K562 (cell line): ENCODE data around the gene TEX264. TPM values are rescaled to one million over a fixed set of nuclear protein-coding genes. Genes with fewer than 3 reads are reported as not detected.

ENCODE experiments used
- GATA2 ChIP-seq: sonication (generic); formaldehyde crosslinking; IDR thresholded peaks from 2 replicates; pipeline ENCODE4 v1.4.0; 2020; ENCODE audit warnings: mild to moderate bottlenecking, missing genetic modification reagents
- KDM1A ChIP-seq, 2 experiments: fragments of 450-650 bp; IDR thresholded peaks; 2 replicates each; pipeline ENCODE4 v1.6.1; 2016; ENCODE audit warnings: mild to moderate bottlenecking in 2 of 2
- KLF10 ChIP-seq: fragments of 250-450 bp; sonication (Bioruptor Pico); IDR thresholded peaks from 2 replicates; pipeline ENCODE4 v1.6.1; 2021; ENCODE audit warnings: matching md5 sums
- MBD1 ChIP-seq: fragments of 250-450 bp; sonication (Bioruptor Pico); IDR thresholded peaks from 2 replicates; pipeline ENCODE4 v1.8.0; 2022; ENCODE audit warnings: inconsistent platforms
- PTRF ChIP-seq: fragments of 450-650 bp; IDR thresholded peaks from 2 replicates; pipeline ENCODE4 v1.6.1; 2016; ENCODE audit warnings: mild to moderate bottlenecking, missing genetic modification characterization, missing compliant biosample characterization
- RCOR1 ChIP-seq, 2 experiments: IDR thresholded peaks; 2 replicates each; pipeline ENCODE4 v1.6.1; 2012; ENCODE audit warnings: low read depth in 2 of 2, low read length in 2 of 2, borderline replicate concordance in 1 of 2, improper control_type of control experiment in 1 of 2
- SIN3A ChIP-seq, 2 experiments: fragments of 150-350 bp in 1 of 2; IDR thresholded peaks; 2 replicates each; pipeline ENCODE4 v1.6.1; 2011 to 2016; ENCODE audit warnings: borderline replicate concordance in 2 of 2, low read depth in 2 of 2, low read length in 2 of 2, mild to moderate bottlenecking in 2 of 2, moderate library complexity in 2 of 2; ENCODE audit not compliant: control insufficient read depth in 1 of 2
- SMAD1 ChIP-seq: fragments of 150-350 bp; IDR thresholded peaks from 2 replicates; pipeline ENCODE4 v1.6.1; 2014; ENCODE audit warnings: low read length, low read depth; ENCODE audit not compliant: partially characterized antibody
- SNRNP70 ChIP-seq: fragments of 200-400 bp; formaldehyde crosslinking; optimal IDR thresholded peaks from 2 replicates; pipeline ENCODE3; 2017; ENCODE audit warnings: low read depth, low read length
- TEAD4 ChIP-seq, 2 experiments: sonication (generic) in 1 of 2; formaldehyde crosslinking in 1 of 2; IDR thresholded peaks; 2 replicates each; pipeline versions ENCODE4 v1.6.1 to v1.8.0; 2012 to 2022; ENCODE audit warnings: borderline replicate concordance in 1 of 2, inconsistent platforms in 1 of 2, low read length in 1 of 2, mild to moderate bottlenecking in 1 of 2, missing genetic modification reagents in 1 of 2
- ZNF124 ChIP-seq: sonication (generic); formaldehyde crosslinking; IDR thresholded peaks from 2 replicates; pipeline ENCODE4 v1.8.1; 2022; ENCODE audit warnings: missing genetic modification reagents
- ZNF512 ChIP-seq: IDR thresholded peaks from 2 replicates; pipeline ENCODE4 v1.6.1; 2016; ENCODE audit warnings: missing genetic modification characterization, missing compliant biosample characterization
- polyA plus RNA-seq, 8 experiments: library from polyadenylated mRNA; depleted of rRNA in 4 of 8; stranded (reverse) in 5 of 8; unstranded in 3 of 8; fragments of >200 nt; fragmentation: Nextera tagmentation in 2 of 8; fragmentation: Illumina TruSeq in 1 of 8; extraction: Ambion mirVana in 2 of 8; extraction: Trizol in 1 of 8; gene quantifications; 2 replicates each; pipeline versions ENCODE4 v1.2.1 to v1.2.3, GENCODE V29; 2011 to 2014; ENCODE audit warnings: inconsistent platforms in 1 of 8, missing spikeins in 1 of 8
- total RNA-seq, 7 experiments: library from RNA; depleted of rRNA in 6 of 7; stranded (reverse); fragments of >200 nt in 6 of 7; fragmentation: Illumina TruSeq in 2 of 7; extraction: Trizol in 2 of 7; gene quantifications; 2 replicates each; pipeline versions ENCODE4 v1.2.1 to v1.2.3, GENCODE V29; 2011 to 2021; ENCODE audit warnings: low replicate concordance in 1 of 7

TEX264 gene
- total and polyA plus RNA-seq, 9 of the 15 experiments (the other 6 are each of a cell fraction or from before 2014, with no cell fraction given) = 4.1 to 47.0 (median 31.0) TPM

- TF ChIP-seq TEAD4 (IDR thresholded peaks at IDR 0.05; ENCODE audit: low read length) = no peak
- TF ChIP-seq TEAD4 (CRISPR knock-in tag; IDR thresholded peaks at IDR 0.05; ENCODE audit: borderline replicate concordance) = no peak
- TF ChIP-seq ZNF512 (tag) = no peak
- TF ChIP-seq SNRNP70 = no peak
- no peak for TF ChIP-seq PTRF (tag)
- no peak for TF ChIP-seq MBD1 (CRISPR knock-in tag)
- no peak for TF ChIP-seq KLF10 (CRISPR knock-in tag)
- no peak for TF ChIP-seq ZNF124
- TF ChIP-seq GATA2 (CRISPR knock-in tag) = no peak
- TF ChIP-seq SMAD1 = no peak
- TF ChIP-seq SIN3A (IDR thresholded peaks at IDR 0.05; ENCODE audit: borderline replicate concordance in 2 of 2, control insufficient read depth in 1 of 2, low read depth in 2 of 2, low read length in 2 of 2) = no peak
- TF ChIP-seq RCOR1 (IDR thresholded peaks at IDR 0.05; ENCODE audit: borderline replicate concordance in 1 of 2, low read depth in 2 of 2, low read length in 2 of 2) = peak in 1 of 2 experiments; percentile 71; a peak in 2 of 4 replicates
- peak; percentile 16 to 25; a peak in 1 of 4 replicates for TF ChIP-seq KDM1A (IDR thresholded peaks at IDR 0.05)
Observed at GRCh38 chr3:51696954-51697353, 25.9 kb downstream of the TEX264 start (continued).
